Epidermal melanocyte (primary cell): Measurements from ENCODE around the gene IL32.
A peak's percentile ranks its signal among the peaks of the same experiment; 100 is the strongest.

ENCODE experiments used
- DNase-seq: peaks from one replicate; pipeline ENCODE4 v3.0.0; 2011; ENCODE audit warnings: low spot score; ENCODE audit not compliant: insufficient read length

Gene IL32

GRCh38 chr16:3088925-3089716 is 23.7 kb downstream of the IL32 start:
- DNase-seq: no peak

- DNase-seq: no peak
Observed at GRCh38 chr16:3089717-3090592, 24.5 kb downstream of the IL32 start.

- no peak for DNase-seq
Observed at GRCh38 chr16:3091551-3091950, 26.1 kb downstream of the IL32 start.

DNA sequence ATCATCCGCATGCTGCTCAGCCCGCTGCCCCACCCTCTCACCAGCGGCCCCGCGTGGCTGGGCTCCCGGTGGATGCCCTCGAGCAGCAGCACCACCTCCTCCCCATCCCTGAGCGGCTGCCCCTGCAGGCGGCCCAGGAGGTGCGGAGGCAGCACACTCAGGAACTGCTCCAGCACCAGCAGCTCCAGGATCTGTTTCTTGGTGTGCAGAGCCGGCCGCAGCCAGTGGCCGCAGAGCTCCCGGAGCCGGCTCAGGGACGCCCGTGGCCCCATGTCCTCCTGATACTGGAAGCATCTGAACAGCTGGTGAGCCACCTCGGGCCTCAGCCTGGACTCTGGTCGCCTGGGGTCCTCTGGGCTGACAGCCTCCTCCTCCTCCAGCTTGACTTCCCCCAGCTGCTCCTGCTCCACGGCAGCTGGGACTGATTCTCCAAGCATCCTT is 27.1 kb downstream of the IL32 start:
- DNase-seq: no peak

DNA sequence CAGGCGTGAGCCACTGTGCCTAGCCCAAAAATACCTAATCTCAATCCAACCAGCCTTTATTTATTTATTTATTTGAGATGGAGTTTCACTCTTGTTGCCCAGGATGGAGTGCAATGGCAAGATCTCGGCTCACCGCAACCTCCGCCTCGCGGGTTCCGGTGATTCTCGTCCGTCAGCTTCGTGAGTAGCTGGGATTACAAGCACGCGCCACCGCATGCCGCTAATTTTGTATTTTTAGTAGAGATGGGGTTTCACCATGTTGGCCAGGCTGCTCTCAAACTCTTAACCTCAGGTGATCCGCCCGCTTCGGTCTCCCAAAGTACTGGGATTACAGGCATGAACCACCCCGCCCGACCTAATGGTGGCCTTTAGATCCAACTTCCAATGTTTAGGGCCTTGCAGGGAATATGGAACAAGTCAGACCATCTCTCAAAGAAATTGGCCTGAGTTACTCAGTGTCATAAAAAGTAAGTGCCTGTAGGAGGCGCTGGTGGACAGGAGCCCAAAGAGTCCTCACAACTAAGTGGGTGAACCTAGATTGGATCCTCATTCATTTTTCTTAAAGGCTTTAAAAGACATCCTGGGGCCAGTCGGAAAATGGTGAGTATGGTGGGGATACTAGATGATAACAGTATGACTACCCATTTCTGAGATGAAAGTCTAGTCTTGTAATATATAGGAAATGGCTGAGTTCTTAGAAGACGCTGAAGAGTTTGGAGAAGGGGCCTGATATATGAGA is 29.0 kb downstream of the IL32 start:
- no peak for DNase-seq

- no peak for DNase-seq
Observed at GRCh38 chr16:3095869-3096268, 30.4 kb downstream of the IL32 start.

DNA sequence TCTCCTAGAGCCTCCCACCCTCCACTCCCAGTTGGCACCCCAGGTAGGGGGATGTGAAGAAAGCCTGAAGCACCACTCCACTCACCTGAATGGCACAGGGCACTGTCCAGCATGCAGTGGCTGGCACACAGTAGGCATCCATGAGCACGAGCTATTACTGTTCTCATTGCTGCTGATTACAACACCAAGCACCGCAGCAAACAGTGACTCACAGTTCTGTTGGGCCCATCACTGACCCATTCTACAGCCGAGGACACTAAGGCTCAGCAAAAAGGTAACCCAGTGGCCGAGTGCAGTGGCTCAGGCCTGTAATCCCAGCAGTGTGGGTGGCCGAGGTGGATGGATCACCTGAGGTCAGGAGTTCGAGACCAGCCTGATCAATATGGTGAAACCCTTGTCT is 30.9 kb downstream of the IL32 start:
- DNase-seq: no peak

DNA sequence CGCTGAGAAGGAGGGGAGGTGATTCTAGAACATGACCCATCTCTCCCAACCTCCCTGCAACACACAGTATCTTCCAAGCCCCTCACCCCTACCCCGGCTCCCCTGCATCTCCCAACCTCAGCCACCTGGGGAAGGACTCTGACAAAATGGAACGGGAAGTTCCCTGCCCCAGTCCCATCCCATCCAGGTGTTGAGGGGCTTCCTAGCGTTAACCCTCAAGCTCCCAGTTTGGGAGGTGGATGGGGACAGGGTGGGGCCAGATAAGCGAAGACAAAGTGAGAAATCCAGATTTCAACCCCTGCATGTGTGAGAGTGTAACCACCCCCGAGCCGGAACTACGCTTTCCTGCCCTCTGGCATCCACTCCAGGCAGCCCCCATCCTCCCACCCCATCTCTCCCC is 31.8 kb downstream of the IL32 start:
- DNase-seq: no peak

DNA sequence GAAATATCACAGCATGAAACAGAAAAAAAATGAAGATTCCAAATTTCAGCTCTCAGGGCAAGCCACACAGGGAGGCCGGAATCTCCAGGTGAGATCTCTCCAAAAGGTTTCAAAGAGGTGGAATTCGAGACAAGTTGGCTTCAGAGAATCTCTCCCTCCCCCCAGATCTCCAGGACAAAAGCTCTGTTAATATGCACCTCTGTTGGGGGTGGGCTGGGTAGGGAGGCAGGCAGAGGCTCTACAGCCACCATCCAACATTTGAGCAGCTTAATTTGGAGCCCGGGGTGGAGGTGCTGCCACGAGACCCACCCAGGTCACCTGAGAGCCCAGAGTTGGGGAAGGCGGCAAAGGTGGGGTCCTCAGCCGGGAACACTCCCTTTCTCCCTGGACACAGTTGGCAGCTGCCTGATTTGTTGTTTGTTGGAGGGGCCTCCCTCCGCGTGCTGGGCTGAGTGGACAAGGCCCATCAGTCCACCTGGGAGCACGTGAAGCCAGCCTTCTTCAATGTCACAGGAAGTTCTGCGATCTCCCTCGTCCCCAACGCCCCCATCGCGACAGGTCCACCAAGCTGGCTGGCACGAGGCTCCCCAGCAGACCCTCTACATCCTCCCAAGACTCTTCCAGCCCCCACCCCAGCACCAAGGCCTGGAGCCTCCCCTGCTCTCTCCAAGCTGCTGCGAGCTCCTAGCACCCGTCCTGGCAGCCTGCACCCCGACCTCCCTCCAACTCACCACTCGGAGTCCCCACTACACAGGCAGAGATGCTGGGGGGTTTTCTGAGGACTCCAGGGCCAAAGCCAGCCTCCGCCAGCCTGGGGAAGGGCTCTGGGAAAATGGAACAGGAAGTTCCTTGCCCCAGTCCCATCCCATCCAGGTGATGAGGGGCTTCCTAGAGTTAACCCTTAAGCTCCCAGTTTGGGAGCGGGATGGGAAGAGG is 33.3 kb downstream of the IL32 start, which contains the start of gene ZSCAN10:
Gene ZSCAN10, minus strand, starts transcription at position 836 of the 936 bp plus-strand sequence. CDS start 6,357 bp downstream, outside the sequence.
- no peak for DNase-seq

GRCh38 chr16:3099395-3099731 is 33.9 kb downstream of the IL32 start:
- DNase-seq: no peak

GRCh38 chr16:3099732-3100499 is 34.5 kb downstream of the IL32 start:
- peak; percentile 89 for DNase-seq

- no peak for DNase-seq
Observed at GRCh38 chr16:3101018-3101840, 35.8 kb downstream of the IL32 start.

- no peak for DNase-seq
Observed at GRCh38 chr16:3101841-3102470, 36.5 kb downstream of the IL32 start.

DNA sequence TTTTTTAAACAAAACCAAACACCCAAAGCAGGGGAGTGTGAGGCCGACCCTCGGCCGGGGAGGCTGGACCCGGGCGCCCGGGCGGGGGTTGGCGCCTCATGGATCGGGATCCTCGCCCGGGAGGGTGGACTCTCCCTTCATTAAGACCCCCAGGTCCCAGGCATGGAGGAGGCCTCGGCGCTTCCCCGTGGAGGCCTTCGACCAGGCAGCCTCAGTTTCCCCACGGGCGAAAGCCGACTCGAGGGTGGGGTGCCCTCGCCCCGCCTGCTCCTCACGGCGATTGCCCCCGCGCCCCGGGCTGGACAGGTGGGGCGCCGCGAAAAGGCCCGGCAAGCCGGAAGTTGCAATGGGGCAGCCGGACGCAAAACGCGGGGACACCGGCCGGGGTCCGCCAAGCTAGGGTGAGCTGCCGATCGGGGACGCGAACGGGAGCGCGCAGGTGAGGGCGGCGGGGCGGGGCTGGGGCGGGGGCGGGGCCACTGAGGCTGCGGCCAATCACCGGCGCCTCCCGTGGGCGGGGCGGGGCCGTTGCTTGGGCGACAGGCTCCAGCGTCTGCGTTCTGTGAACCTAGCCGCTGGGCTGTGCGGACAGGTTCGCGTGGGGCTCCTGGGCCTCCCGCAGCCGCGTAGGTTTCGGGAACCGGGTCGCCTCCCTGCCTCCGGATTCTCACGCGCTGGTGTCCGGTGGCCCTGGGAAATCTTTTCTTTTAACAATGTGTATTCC is 40.9 kb downstream of the IL32 start:
- peak; percentile 94 for DNase-seq

GRCh38 chr16:3112058-3112880 is 46.8 kb downstream of the IL32 start, which contains the start of gene ZNF205:
Gene ZNF205 (plus strand): TSS chr16:3112586. CDS start chr16:3113431, 845 bp downstream.
- peak; percentile 94 for DNase-seq

DNA sequence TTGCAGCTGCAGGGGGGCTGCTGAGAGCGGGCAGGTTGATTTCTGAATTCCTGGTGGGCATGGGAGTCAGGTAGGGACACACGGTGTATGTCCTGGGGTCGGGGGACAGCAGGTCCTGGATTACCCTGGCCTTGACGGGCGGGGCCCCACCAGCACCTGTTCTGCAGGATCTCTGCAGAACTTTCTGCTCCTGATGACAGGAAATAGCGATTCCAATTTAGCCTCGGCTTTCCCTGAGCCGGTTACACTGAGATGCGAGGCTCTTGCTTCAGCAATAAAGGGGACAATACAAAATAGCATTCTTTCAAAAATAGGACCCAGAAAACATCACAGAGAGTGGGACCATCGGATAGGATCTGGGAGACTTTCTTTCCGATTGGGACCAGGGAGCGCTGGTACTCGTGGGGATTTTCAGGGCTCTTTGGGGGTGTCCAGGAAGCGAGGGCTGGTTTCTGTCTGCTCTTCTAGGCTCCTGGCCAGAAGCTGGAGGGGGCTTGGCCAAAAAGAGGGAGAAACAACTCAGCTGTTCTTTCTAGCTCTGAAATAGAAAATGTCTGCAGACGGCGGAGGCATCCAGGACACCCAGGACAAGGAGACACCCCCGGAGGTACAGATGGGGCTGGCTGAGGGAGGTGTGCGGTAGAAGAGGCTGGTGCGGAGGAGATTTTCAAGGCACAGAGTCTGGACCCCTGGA is 47.6 kb downstream of the IL32 start:
- DNase-seq: no peak
